C1 segment of cervical spinal cord (tissue), 14 donors: ENCODE measurements around the gene KIF3A.

Experiments
- DNase-seq, 14 donors: peaks; one replicate each; lab custom pipeline; 2025; lab: John Stamatoyannopoulos, UW

Gene KIF3A

GRCh38 chr5:132736853-132737833, at the start of gene KIF3A:
Gene KIF3A (minus strand): TSS chr5:132737546. CDS start chr5:132737419, 127 bp downstream.
- DNase-seq = peak; percentile 56 to 98 (median 95)

- no peak for DNase-seq
Measured at GRCh38 chr5:132787076-132787475, 49.7 kb upstream of the KIF3A start.

- no peak for DNase-seq
Measured at GRCh38 chr5:132785864-132786263, 48.5 kb upstream of the KIF3A start.

- no peak for DNase-seq
Measured at GRCh38 chr5:132785365-132785764, 48.0 kb upstream of the KIF3A start.

- DNase-seq = peak in 5 of 14 donors; percentile 8 to 30 (median 19)
Measured at GRCh38 chr5:132782101-132782500, 44.8 kb upstream of the KIF3A start.

GRCh38 chr5:132781029-132781428, 43.7 kb upstream of the KIF3A start:
- DNase-seq = no peak

GRCh38 chr5:132780577-132780976, 43.2 kb upstream of the KIF3A start:
- no peak for DNase-seq

- peak in 11 of 14 donors; percentile 22 to 81 (median 59) for DNase-seq
Measured at GRCh38 chr5:132779961-132780360, 42.6 kb upstream of the KIF3A start.

- DNase-seq = no peak
Measured at GRCh38 chr5:132778856-132779255, 41.5 kb upstream of the KIF3A start.

GRCh38 chr5:132778129-132778528, 40.8 kb upstream of the KIF3A start:
- peak in 2 of 14 donors; percentile 53 to 54 for DNase-seq

GRCh38 chr5:132777209-132778069, 40.1 kb upstream of the KIF3A start, which contains the start of gene SEPTIN8:
Gene SEPTIN8 (minus strand): TSS chr5:132777239. CDS start chr5:132777137, 102 bp downstream.
- peak in 11 of 14 donors; percentile 34 to 82 (median 65) for DNase-seq

- no peak for DNase-seq
Measured at GRCh38 chr5:132776938-132777208, 39.5 kb upstream of the KIF3A start.

- peak in 11 of 14 donors; percentile 35 to 83 (median 58) for DNase-seq
Measured at GRCh38 chr5:132776131-132776937, 39.0 kb upstream of the KIF3A start.

- peak in 1 of 14 donors; percentile 46 for DNase-seq
Measured at GRCh38 chr5:132775476-132775961, 38.2 kb upstream of the KIF3A start.

- DNase-seq = peak in 4 of 14 donors; percentile 20 to 50 (median 33)
Measured at GRCh38 chr5:132774896-132775295, 37.5 kb upstream of the KIF3A start.

- DNase-seq = peak in 1 of 14 donors; percentile 53
Measured at GRCh38 chr5:132774406-132774805, 37.1 kb upstream of the KIF3A start.

- peak in 3 of 14 donors; percentile 46 to 59 (median 52) for DNase-seq
Measured at GRCh38 chr5:132773601-132774355, 36.4 kb upstream of the KIF3A start.

- DNase-seq = peak in 2 of 14 donors; percentile 19 to 24
Measured at GRCh38 chr5:132773114-132773513, 35.8 kb upstream of the KIF3A start.

GRCh38 chr5:132772291-132773070, 35.1 kb upstream of the KIF3A start:
- peak in 5 of 14 donors; percentile 19 to 69 (median 29) for DNase-seq
